Measurements from ENCODE around the gene UPF2. TPM values are rescaled to one million over a fixed set of nuclear protein-coding genes. Genes with fewer than 3 reads are reported as not detected.

UPF2 gene
- total and polyA plus RNA-seq, 2 of the 13 experiments (the other 11 are each of a cell fraction or from before 2014, with no cell fraction given): 6.2 to 14.5 TPM

DNA sequence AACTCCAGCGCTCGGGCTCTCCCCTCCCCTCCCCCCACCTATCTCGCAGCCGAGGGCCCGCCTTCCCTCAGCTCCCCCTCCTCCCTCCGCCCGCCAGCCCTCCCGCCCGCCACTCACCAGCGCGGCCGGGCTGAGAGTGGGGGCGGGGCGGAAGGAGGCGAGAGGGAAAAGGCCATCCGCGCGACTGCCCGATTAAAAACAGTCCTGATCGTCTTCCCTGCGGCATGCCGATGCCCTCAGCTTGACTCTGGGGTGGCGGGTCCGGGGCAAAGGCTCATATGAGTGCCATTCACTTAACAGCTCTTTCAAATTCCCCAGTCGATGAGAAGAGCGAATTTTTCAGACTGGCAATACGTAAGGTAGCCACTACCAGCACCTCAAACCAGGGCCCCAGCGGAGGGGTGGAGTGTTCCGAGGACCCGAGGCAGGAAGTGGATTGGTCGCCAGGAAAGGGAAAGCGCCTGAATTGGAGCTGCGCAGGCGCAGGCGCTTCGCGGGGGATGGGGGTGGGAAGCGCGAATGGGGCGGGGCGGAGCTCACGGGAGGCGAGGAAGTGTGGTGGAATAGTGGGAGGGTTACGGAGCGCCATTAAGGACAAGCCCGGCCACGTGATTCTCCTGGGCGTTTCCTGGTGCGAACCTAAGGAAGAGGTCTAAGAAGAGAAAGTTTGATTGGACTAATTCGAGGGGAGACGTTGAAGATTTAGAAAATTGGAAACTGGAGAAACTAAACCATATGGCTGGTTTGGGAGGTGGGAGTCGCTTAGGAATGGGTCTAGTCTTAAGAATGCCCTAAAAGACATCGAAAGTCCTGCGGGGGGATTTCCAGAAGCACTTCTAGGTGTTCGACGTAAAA, at the start of gene UPF2 (continued):
- TF ChIP-seq, protein P1, sequence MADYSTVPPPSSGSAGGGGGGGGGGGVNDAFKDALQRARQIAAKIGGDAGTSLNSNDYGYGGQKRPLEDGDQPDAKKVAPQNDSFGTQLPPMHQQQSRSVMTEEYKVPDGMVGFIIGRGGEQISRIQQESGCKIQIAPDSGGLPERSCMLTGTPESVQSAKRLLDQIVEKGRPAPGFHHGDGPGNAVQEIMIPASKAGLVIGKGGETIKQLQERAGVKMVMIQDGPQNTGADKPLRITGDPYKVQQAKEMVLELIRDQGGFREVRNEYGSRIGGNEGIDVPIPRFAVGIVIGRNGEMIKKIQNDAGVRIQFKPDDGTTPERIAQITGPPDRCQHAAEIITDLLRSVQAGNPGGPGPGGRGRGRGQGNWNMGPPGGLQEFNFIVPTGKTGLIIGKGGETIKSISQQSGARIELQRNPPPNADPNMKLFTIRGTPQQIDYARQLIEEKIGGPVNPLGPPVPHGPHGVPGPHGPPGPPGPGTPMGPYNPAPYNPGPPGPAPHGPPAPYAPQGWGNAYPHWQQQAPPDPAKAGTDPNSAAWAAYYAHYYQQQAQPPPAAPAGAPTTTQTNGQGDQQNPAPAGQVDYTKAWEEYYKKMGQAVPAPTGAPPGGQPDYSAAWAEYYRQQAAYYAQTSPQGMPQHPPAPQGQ (CRISPR knock-in tag; IDR thresholded peaks at IDR 0.05; ENCODE audit: borderline replicate concordance): no peak
- TF ChIP-seq MZF1 (CRISPR knock-in tag; IDR thresholded peaks at IDR 0.05; ENCODE audit: borderline replicate concordance) (no peak), WIZ (CRISPR knock-in tag; IDR thresholded peaks at IDR 0.05) (no peak), ZFP36L2 (CRISPR knock-in tag; IDR thresholded peaks at IDR 0.05) (no peak), SP2 (CRISPR knock-in tag; IDR thresholded peaks at IDR 0.05) (peak; percentile 48; the same call in 1 of the 2 replicates), KLF15 (CRISPR knock-in tag; IDR thresholded peaks at IDR 0.05; ENCODE audit: borderline replicate concordance) (no peak), KDM4B (CRISPR knock-in tag; IDR thresholded peaks at IDR 0.05) (no peak), ZFAT (CRISPR knock-in tag; conservative IDR thresholded peaks at IDR 0.05) (no peak), SRF (IDR thresholded peaks at IDR 0.05; ENCODE audit: low read depth, low read length) (peak; percentile 84), ZNF17 (CRISPR knock-in tag; IDR thresholded peaks at IDR 0.05) (no peak), ELF1 (CRISPR knock-in tag; IDR thresholded peaks at IDR 0.05) (peak; percentile 93), DMAP1 (CRISPR knock-in tag; IDR thresholded peaks at IDR 0.05) (peak; percentile 52), ZNF577 (CRISPR knock-in tag; IDR thresholded peaks at IDR 0.05; ENCODE audit: borderline replicate concordance, low read depth) (no peak), GFI1 (CRISPR knock-in tag; IDR thresholded peaks at IDR 0.05; ENCODE audit: borderline replicate concordance) (no peak), ZNF724P (CRISPR knock-in tag; IDR thresholded peaks at IDR 0.05; ENCODE audit: borderline replicate concordance) (no peak), RELA (CRISPR knock-in tag; IDR thresholded peaks at IDR 0.05) (no peak), ZNF550 (CRISPR knock-in tag; IDR thresholded peaks at IDR 0.05; ENCODE audit: borderline replicate concordance) (no peak), FOXA3 (CRISPR knock-in tag; IDR thresholded peaks at IDR 0.05) (no peak), ZNF317 (CRISPR knock-in tag; IDR thresholded peaks at IDR 0.05) (no peak), ZNF546 (CRISPR knock-in tag; conservative IDR thresholded peaks at IDR 0.05) (no peak), NFATC3 (CRISPR knock-in tag; IDR thresholded peaks at IDR 0.05) (no peak), TMF1 (CRISPR knock-in tag; IDR thresholded peaks at IDR 0.05; ENCODE audit: low read depth) (no peak), MXI1 (IDR thresholded peaks at IDR 0.05; ENCODE audit: borderline replicate concordance, low read depth, low read length) (peak; percentile 52; the same call in 1 of the 3 replicates), SOX6 (IDR thresholded peaks at IDR 0.05) (no peak), SOX6 (CRISPR knock-in tag; IDR thresholded peaks at IDR 0.05) (0 out of 2 replicates have a peak, but pooled peaks have one; percentile 15), POLR2A (IDR thresholded peaks at IDR 0.05; ENCODE audit: insufficient read depth in 1 of 2, low read depth in 2 of 2, low read length in 2 of 2) (peak; percentile 48 to 59; a peak in 3 of 4 replicates)
- TF ChIP-seq, protein P2, sequence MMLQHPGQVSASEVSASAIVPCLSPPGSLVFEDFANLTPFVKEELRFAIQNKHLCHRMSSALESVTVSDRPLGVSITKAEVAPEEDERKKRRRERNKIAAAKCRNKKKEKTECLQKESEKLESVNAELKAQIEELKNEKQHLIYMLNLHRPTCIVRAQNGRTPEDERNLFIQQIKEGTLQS (CRISPR knock-in tag; IDR thresholded peaks at IDR 0.05): no peak
- TF ChIP-seq, protein P3, sequence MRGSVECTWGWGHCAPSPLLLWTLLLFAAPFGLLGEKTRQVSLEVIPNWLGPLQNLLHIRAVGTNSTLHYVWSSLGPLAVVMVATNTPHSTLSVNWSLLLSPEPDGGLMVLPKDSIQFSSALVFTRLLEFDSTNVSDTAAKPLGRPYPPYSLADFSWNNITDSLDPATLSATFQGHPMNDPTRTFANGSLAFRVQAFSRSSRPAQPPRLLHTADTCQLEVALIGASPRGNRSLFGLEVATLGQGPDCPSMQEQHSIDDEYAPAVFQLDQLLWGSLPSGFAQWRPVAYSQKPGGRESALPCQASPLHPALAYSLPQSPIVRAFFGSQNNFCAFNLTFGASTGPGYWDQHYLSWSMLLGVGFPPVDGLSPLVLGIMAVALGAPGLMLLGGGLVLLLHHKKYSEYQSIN (CRISPR knock-in tag; IDR thresholded peaks at IDR 0.05; ENCODE audit: borderline replicate concordance): no peak
- TF ChIP-seq, protein P4, sequence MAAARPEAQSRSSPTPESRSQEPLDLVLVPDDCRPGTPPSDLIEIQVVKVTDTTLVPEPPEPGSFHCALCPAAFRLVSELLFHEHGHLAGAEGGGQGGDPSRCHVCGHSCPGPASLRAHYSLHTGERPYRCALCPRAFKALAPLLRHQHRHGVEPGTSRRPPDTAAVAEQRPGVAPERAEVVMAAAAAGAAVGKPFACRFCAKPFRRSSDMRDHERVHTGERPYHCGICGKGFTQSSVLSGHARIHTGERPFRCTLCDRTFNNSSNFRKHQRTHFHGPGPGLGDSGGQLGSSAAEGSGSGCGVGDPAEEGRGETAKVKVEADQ (CRISPR knock-in tag; IDR thresholded peaks at IDR 0.05; ENCODE audit: borderline replicate concordance): no peak
